Astrocyte (in vitro differentiated cells and primary cell): ENCODE results near the gene SPG21.

Experiments
- EZH2 ChIP-seq: IDR thresholded peaks from 2 replicates; pipeline ENCODE4 v1.6.1; 2012; ENCODE audit warnings: mild to moderate bottlenecking, low read length, inconsistent platforms; ENCODE audit not compliant: insufficient read depth
- TF ChIP-seq, protein P1 (sequence below): IDR thresholded peaks from 2 replicates; pipeline ENCODE4 v1.5.1; 2011; ENCODE audit warnings: low read depth, mild to moderate bottlenecking, inconsistent platforms, low read length, moderate library complexity; ENCODE audit not compliant: insufficient read depth

- TF ChIP-seq, protein P1, sequence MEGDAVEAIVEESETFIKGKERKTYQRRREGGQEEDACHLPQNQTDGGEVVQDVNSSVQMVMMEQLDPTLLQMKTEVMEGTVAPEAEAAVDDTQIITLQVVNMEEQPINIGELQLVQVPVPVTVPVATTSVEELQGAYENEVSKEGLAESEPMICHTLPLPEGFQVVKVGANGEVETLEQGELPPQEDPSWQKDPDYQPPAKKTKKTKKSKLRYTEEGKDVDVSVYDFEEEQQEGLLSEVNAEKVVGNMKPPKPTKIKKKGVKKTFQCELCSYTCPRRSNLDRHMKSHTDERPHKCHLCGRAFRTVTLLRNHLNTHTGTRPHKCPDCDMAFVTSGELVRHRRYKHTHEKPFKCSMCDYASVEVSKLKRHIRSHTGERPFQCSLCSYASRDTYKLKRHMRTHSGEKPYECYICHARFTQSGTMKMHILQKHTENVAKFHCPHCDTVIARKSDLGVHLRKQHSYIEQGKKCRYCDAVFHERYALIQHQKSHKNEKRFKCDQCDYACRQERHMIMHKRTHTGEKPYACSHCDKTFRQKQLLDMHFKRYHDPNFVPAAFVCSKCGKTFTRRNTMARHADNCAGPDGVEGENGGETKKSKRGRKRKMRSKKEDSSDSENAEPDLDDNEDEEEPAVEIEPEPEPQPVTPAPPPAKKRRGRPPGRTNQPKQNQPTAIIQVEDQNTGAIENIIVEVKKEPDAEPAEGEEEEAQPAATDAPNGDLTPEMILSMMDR: no peak
- no peak for TF ChIP-seq EZH2
These were observed 58.3 kb downstream of the SPG21 start for GRCh38 chr15:64931381-64931780.
